HG02763 (cell line): ENCODE measurements around the gene INTS15.

Experiments
- ATAC-seq: cut with Tn5 transposase; IDR thresholded peaks from one replicate; pipeline ENCODE4 v1.9.1; 2021; ENCODE audit warnings: mild to moderate bottlenecking, moderate library complexity; ENCODE audit not compliant: unreplicated experiment

Gene INTS15

DNA sequence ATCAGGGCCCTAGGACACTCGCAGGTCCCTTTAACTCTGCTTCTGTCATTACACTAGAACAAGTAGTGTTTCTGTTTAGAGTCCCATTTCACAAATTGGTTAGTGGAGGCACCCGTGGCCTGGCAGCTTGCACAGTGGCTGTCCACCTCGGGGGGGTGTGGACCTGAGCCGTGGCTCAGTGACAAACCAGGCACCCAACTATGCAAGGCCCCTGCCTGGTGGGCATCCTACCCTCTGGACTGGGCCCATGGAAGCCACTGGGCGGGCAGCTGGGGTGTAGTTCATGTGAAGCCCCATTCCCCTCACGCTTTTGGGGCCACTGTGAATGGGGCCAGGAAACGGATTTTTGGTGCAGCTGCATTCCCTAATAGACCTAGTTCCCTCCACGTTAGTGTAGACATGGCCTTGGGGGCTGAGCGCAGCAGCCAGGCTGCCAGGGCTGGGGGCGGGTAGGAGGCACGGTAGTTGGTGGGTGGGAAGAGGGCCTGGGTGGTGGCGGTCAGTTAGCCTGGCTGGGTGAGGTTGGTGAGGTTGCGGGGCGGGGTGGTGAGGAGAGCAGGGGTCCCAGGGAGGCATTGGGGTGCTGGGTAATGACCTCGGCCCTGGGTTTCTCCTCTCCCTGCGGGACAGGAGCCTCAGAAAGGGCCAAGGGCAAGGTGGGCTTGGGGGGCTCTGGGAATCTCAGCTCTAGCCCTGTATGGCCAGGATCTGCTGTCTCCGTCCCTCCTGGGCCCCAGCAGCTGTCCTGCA is 66.0 kb downstream of the INTS15 start:
- no peak for ATAC-seq

DNA sequence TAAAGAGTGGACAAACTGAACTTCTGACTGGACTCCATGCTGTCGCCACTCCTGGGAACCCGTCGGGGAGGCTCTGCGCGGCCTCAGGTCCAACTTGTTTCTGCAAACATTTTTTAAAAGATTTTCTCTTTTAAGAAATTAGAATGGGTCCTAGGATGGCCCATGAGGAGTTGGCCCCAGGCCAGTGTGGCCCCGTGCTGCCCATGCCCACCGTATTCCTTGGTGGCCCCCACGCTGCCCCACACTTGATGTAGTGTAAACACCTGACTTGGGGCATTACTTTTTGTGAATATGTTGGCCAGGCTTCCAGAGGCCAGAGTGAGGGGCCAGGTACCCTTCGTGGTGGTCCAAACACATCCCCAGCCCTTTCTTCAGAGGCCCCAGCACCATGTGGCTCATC is 66.6 kb downstream of the INTS15 start:
- ATAC-seq, result no peak
